Upper lobe of left lung (tissue), 4 donors: ENCODE measurements around the gene MBD5.

ENCODE experiments used
- POLR2A ChIP-seq, 4 donors: fragments of 450-650 bp; IDR thresholded peaks; one replicate each; pipeline ENCODE4 v1.5.1; 2016 to 2017; ENCODE audit warnings: antibody characterized with exemption in 4 of 4, mild to moderate bottlenecking in 2 of 4
- POLR2AphosphoS5 ChIP-seq, 2 donors: sonication (generic); formaldehyde crosslinking; IDR thresholded peaks; one replicate each; pipeline ENCODE4 v1.5.1; 2017; ENCODE audit warnings: antibody characterized with exemption in 2 of 2
- TF ChIP-seq, protein P1 (sequence below), 6 experiments: fragments of 450-650 bp in 4 of 6; fragments of 200-600 bp in 2 of 6; sonication (generic) in 2 of 6; IDR thresholded peaks; one replicate each; pipeline ENCODE4 v1.5.1; 2016 to 2019; ENCODE audit warnings: antibody characterized with exemption in 6 of 6

DNA sequence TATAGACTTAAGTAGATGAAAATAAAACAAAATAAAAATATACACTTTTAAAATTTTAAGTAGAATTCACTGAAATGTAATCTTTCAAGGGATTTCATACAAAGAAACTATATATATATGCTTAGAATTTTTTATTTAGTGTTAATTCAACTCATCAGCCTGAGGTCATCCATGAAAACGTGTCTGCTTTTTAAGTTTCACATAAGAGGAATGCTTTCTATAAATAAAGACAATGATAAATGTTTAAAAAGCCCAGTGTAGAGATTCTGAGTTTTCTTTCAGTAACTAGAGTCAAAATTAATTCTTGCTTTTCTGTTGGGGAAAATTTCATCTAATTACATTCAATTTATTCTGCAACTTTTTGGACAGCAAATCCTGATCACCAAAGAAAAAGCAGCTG is 213.3 kb downstream of the MBD5 start:
- TF ChIP-seq, protein P1, sequence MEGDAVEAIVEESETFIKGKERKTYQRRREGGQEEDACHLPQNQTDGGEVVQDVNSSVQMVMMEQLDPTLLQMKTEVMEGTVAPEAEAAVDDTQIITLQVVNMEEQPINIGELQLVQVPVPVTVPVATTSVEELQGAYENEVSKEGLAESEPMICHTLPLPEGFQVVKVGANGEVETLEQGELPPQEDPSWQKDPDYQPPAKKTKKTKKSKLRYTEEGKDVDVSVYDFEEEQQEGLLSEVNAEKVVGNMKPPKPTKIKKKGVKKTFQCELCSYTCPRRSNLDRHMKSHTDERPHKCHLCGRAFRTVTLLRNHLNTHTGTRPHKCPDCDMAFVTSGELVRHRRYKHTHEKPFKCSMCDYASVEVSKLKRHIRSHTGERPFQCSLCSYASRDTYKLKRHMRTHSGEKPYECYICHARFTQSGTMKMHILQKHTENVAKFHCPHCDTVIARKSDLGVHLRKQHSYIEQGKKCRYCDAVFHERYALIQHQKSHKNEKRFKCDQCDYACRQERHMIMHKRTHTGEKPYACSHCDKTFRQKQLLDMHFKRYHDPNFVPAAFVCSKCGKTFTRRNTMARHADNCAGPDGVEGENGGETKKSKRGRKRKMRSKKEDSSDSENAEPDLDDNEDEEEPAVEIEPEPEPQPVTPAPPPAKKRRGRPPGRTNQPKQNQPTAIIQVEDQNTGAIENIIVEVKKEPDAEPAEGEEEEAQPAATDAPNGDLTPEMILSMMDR (IDR thresholded peaks at IDR 0.05) = no peak
- no peak for TF ChIP-seq POLR2A (IDR thresholded peaks at IDR 0.05)
- TF ChIP-seq POLR2AphosphoS5 (IDR thresholded peaks at IDR 0.05) = no peak
